GM23248 (cell line): ENCODE measurements around the gene LRCH2.

Experiments used
- EZH2 ChIP-seq: fragments of 200-600 bp; sonication (generic); IDR thresholded peaks from 2 replicates; pipeline ENCODE4 v1.6.1; 2018; ENCODE audit warnings: antibody characterized with exemption, mild to moderate bottlenecking; ENCODE audit not compliant: insufficient read depth, poor library complexity, severe bottlenecking
- EZH2phosphoT487 ChIP-seq: fragments of 200-600 bp; sonication (generic); IDR thresholded peaks from 2 replicates; pipeline ENCODE4 v1.6.1; 2018; ENCODE audit warnings: antibody characterized with exemption, moderate library complexity, mild to moderate bottlenecking, low read depth; ENCODE audit not compliant: insufficient read depth

DNA sequence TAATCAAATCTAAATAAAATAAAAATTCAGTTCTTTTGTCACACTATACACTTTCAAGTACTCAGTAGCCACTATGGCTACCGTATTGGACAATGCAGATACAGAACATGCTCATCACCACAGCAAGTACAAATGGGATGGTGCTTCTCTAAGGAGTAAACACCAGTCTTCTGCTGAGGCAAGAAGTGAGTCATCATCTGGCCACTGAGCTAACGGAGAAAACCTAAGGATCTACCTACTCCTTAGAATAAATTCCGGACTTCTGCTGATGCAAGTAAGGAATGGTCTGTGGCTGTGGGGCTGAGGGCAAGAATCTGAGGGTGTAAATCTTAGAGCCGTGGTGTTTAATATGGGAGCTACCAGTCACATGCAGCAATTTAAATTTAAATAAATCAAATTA is 56.0 kb downstream of the LRCH2 start:
- TF ChIP-seq EZH2: no peak
- no peak for TF ChIP-seq EZH2phosphoT487
